PC-9 (cell line): ENCODE measurements around the gene SLC7A11.

Experiments
- CTCF ChIP-seq: fragments of 200-600 bp; sonication (generic); conservative IDR thresholded peaks from 2 replicates; pipeline ENCODE4 v1.6.1; 2017; ENCODE audit warnings: mixed run types, antibody characterized with exemption, mild to moderate bottlenecking, moderate library complexity
- EZH2 ChIP-seq: fragments of 200-600 bp; sonication (generic); IDR thresholded peaks from 2 replicates; pipeline ENCODE4 v1.8.0; 2017; ENCODE audit warnings: antibody characterized with exemption, low read depth

DNA sequence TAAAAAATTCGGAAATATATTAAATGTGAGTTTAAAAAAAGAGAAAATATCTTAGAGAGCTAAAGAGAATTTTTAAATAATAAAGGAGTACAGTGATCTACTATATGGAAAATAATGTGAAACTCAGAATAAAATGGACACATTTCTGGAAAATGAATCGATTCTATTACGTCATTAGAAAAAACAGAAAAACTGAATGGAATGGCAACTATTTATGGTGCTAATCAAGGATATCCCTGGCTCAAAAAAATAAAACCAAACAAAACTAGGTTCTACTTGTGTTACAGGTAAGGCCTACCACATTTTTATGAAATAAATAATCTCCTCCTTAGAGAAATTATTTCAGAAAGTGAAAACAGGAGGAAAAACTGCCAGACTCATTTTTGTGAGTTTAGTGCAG, 5.5 kb upstream of the SLC7A11 start:
- no peak for TF ChIP-seq EZH2
- TF ChIP-seq CTCF = no peak
